Neuronal stem cell (in vitro differentiated cells): ENCODE results near the gene SMC6.

ENCODE experiments used
- DNase-seq: peaks from one replicate; pipeline ENCODE4 v3.0.0-alpha.2; 2013; ENCODE audit warnings: low spot score
- H2AFZ ChIP-seq: one replicate; pipeline ENCODE4 v1.6.1; 2013; ENCODE audit warnings: mild to moderate bottlenecking, low read length, inconsistent platforms
- H2AK5ac ChIP-seq: 2 replicates; pipeline ENCODE4 v1.6.1; 2013; ENCODE audit warnings: low read depth, mild to moderate bottlenecking, inconsistent platforms, low read length, moderate library complexity, mixed read lengths
- H2BK120ac ChIP-seq: 2 replicates; pipeline ENCODE4 v1.6.1; 2013; ENCODE audit warnings: low read depth, mild to moderate bottlenecking, inconsistent platforms, low read length, moderate library complexity, mixed read lengths
- H2BK12ac ChIP-seq: one replicate; pipeline ENCODE4 v1.6.1; 2013; ENCODE audit warnings: low read length, inconsistent platforms
- H2BK15ac ChIP-seq: 2 replicates; pipeline ENCODE4 v1.6.1; 2013; ENCODE audit warnings: mild to moderate bottlenecking, low read length, inconsistent platforms, mixed read lengths
- H2BK5ac ChIP-seq: one replicate; pipeline ENCODE4 v1.6.1; 2013; ENCODE audit warnings: inconsistent platforms, mild to moderate bottlenecking, low read length, moderate library complexity
- H3K14ac ChIP-seq: one replicate; pipeline ENCODE4 v1.6.1; 2013; ENCODE audit warnings: low read length, inconsistent platforms
- H3K18ac ChIP-seq: 2 replicates; pipeline ENCODE4 v1.6.1; 2013; ENCODE audit warnings: low read length, inconsistent platforms
- H3K23ac ChIP-seq: 2 replicates; pipeline ENCODE4 v1.6.1; 2013; ENCODE audit warnings: low read depth, mild to moderate bottlenecking, mixed read lengths, low read length, inconsistent platforms; ENCODE audit not compliant: poor library complexity
- H3K27ac ChIP-seq: replicated peaks from 3 replicates; pipeline ENCODE4 v1.5.1; 2013; ENCODE audit warnings: low read length, inconsistent platforms
- H3K27me3 ChIP-seq, 3 experiments: 2 replicates each; pipeline ENCODE4 v1.6.1; 2013; ENCODE audit warnings: low read length in 3 of 3, mild to moderate bottlenecking in 2 of 3, inconsistent platforms in 1 of 3, low read depth in 1 of 3, mixed read lengths in 1 of 3, moderate library complexity in 1 of 3; ENCODE audit not compliant: control insufficient read depth in 3 of 3, insufficient read depth in 3 of 3
- H3K36me3 ChIP-seq, 2 donors: replicated peaks in 1 of 2; 2 replicates each; pipeline ENCODE4 v1.6.1; 2013; ENCODE audit warnings: low read length in 2 of 2; ENCODE audit not compliant: control insufficient read depth in 2 of 2, insufficient read depth in 2 of 2
- H3K4ac ChIP-seq: 2 replicates; pipeline ENCODE4 v1.6.1; 2013; ENCODE audit warnings: inconsistent platforms, mild to moderate bottlenecking, low read length, moderate library complexity
- H3K4me1 ChIP-seq, 2 donors: 1 replicate in 1 of 2; 2 replicates in 1 of 2; pipeline ENCODE4 v1.6.1; 2013; ENCODE audit warnings: low read length in 2 of 2, low read depth in 1 of 2; ENCODE audit not compliant: control insufficient read depth in 2 of 2, insufficient read depth in 1 of 2
- H3K4me2 ChIP-seq: one replicate; pipeline ENCODE4 v1.6.1; 2013; ENCODE audit warnings: mild to moderate bottlenecking, low read length, inconsistent platforms; ENCODE audit not compliant: insufficient read depth, poor library complexity, severe bottlenecking
- H3K4me3 ChIP-seq, 2 donors: 2 replicates each; pipeline ENCODE4 v1.5.1; 2013; ENCODE audit warnings: low read length in 2 of 2, mild to moderate bottlenecking in 2 of 2, inconsistent platforms in 1 of 2, moderate library complexity in 1 of 2
- H3K79me1 ChIP-seq: one replicate; pipeline ENCODE4 v1.6.1; 2013; ENCODE audit warnings: low read depth, mild to moderate bottlenecking, inconsistent platforms, low read length, moderate library complexity
- H3K9ac ChIP-seq: one replicate; pipeline ENCODE4 v1.6.1; 2013; ENCODE audit warnings: mild to moderate bottlenecking, low read depth, low read length, inconsistent platforms; ENCODE audit not compliant: poor library complexity
- H3K9me3 ChIP-seq, 2 donors: replicated peaks in 1 of 2; 2 replicates each; pipeline versions ENCODE3 to v1.6.1; 2013; ENCODE audit warnings: low read length in 2 of 2, mild to moderate bottlenecking in 2 of 2, inconsistent platforms in 1 of 2, low read depth in 1 of 2, mixed read lengths in 1 of 2, moderate library complexity in 1 of 2; ENCODE audit not compliant: control insufficient read depth in 2 of 2, insufficient read depth in 1 of 2
- H4K8ac ChIP-seq: one replicate; pipeline ENCODE4 v1.6.1; 2013; ENCODE audit warnings: low read depth, mild to moderate bottlenecking, inconsistent platforms, low read length, moderate library complexity
- H4K91ac ChIP-seq: one replicate; pipeline ENCODE4 v1.6.1; 2013; ENCODE audit warnings: low read length, low read depth, mild to moderate bottlenecking, inconsistent platforms; ENCODE audit not compliant: poor library complexity
- WGBS, 2 donors: extraction: QIAGEN DNeasy Blood & Tissue Kit; methylation state at CpG; one replicate each; pipeline ENCODE4 v1.1.7; 2013; ENCODE audit warnings: missing lambda C conversion rate in 2 of 2, mixed read lengths in 1 of 2; ENCODE audit not compliant: insufficient read length in 2 of 2, insufficient replicate concordance in 1 of 2; ENCODE audit errors: extremely low coverage in 2 of 2; 5-methylcytosine and 5-hydroxymethylcytosine counted together

The SMC6 gene

GRCh38 chr2:17648581-17648980 is 105.0 kb downstream of the SMC6 start:
- no peak overlapping the region for H2BK120ac ChIP-seq
- H3K4me3 ChIP-seq: no peak overlapping the region
- no peak for DNase-seq
- no peaks in the 10 kb centered on the region for H3K9me3 ChIP-seq
- no peak overlapping the region for H3K18ac ChIP-seq
- no peak overlapping the region for H3K27ac ChIP-seq
- no peak overlapping the region for H2BK15ac ChIP-seq
- H2BK12ac ChIP-seq: no peak overlapping the region
- H2BK5ac ChIP-seq: no peak overlapping the region
- no peaks in the 10 kb centered on the region for H3K79me1 ChIP-seq
- H2AFZ ChIP-seq: no peak overlapping the region
- H3K27me3 ChIP-seq: no peaks in the 10 kb centered on the region
- H3K4me1 ChIP-seq: peaks cover 5 to 6% of the 10 kb centered on the region in 2 donors
- no peak overlapping the region for H4K8ac ChIP-seq
- H3K9ac ChIP-seq: no peak overlapping the region
- H3K4ac ChIP-seq: no peak overlapping the region
- H3K23ac ChIP-seq: no peak overlapping the region
- H3K36me3 ChIP-seq: no peaks in the 10 kb centered on the region
- no CpG with 5 or more reads among the region's 1 CpG for WGBS, 2 donors
- no peak overlapping the region for H4K91ac ChIP-seq
- H3K14ac ChIP-seq: no peak overlapping the region
- H3K4me2 ChIP-seq: no peak overlapping the region
- H2AK5ac ChIP-seq: no peak overlapping the region

DNA sequence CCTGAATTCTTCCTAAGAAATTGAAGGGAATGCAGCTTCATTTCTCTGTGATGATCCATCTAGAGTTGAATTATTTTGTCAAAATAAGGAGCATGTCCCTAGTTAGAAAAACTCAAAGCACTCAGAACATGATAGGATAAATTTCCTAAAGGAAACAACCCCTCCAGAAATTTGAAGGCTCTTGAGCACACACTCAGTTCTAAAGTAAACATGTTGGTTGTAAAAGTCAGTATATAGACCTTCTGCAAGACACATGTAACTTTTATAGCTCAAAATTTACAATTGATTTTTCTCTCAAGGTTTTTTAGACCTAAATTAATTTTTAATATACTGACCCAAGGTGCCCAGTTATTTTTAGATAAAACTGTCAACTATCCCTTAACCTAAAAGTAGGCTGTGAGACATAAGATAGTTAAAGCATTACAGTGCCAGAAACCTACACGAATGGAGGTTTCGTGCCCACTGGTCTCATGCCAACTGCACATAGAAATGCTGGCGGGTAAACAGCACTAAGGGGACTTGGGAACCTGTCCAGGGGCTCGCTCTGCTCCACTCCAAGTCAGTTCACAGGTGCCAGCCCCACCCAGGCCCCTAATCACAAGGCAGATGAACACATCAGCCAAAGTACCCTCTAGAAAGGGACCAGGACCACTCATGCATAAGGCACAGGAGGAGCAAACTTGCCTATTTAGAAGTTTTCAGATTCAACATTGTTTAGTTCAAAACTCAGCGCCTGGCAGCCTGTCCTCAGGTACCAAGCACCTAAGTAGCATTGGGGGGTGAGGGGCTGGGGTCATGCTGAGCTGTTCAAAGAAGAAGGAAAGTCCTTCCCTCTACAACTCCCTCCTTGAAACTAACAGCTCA is 106.5 kb downstream of the SMC6 start:
- H2BK15ac ChIP-seq: no peak overlapping the region
- H3K4me2 ChIP-seq: no peak overlapping the region
- H3K4me3 ChIP-seq: no peak overlapping the region
- H3K9me3 ChIP-seq: no peaks in the 10 kb centered on the region
- no peak overlapping the region for H3K14ac ChIP-seq
- no peak overlapping the region for H2BK120ac ChIP-seq
- H3K27ac ChIP-seq: no peak overlapping the region
- no peak overlapping the region for H3K23ac ChIP-seq
- DNase-seq: no peak
- no peak overlapping the region for H2BK12ac ChIP-seq
- no peak overlapping the region for H3K4ac ChIP-seq
- H3K36me3 ChIP-seq: no peaks in the 10 kb centered on the region
- H2BK5ac ChIP-seq: no peak overlapping the region
- no peak overlapping the region for H3K9ac ChIP-seq
- H3K27me3 ChIP-seq: no peaks in the 10 kb centered on the region
- H2AK5ac ChIP-seq: no peak overlapping the region
- no peak overlapping the region for H3K18ac ChIP-seq
- H2AFZ ChIP-seq: no peak overlapping the region
- H4K8ac ChIP-seq: no peak overlapping the region
- H4K91ac ChIP-seq: no peak overlapping the region
- WGBS, 2 donors: no CpG with 5 or more reads among the region's 5 CpGs
- H3K79me1 ChIP-seq: no peaks in the 10 kb centered on the region
- peaks cover 0 to 2% of the 10 kb centered on the region in 2 donors for H3K4me1 ChIP-seq

DNA sequence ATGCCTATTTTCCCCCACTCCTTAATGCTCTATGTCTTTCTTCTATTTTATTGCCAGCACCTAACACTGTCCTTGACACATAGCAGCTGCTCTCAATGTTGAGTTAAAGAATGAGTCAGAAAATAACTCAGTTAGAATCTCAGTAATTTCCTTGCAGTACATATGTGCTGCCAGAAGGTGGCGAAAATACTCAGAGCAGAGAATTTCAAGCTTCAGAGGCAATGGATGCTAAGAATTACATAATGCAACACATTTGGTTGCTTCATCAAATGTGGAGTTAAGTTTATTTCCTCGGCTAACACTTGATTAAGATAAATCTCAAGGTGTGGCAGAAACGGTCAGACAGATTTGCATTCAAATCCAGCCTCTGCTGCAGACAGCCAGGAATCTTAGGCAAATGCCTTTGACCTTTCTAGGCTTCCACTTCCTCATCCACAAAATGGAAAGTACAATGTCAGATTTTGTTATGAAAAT is 107.5 kb downstream of the SMC6 start:
- Histone ChIP-seq H3K79me1 (no peaks in the 10 kb centered on the region), H3K9me3 (no peaks in the 10 kb centered on the region), H3K4ac (no peak overlapping the region), H3K36me3 (no peaks in the 10 kb centered on the region), H2AK5ac (no peak overlapping the region), H3K27me3 (no peaks in the 10 kb centered on the region), H2AFZ (peak overlapping the region; percentile 58), H2BK15ac (no peak overlapping the region), H4K91ac (no peak overlapping the region), H3K9ac (no peak overlapping the region), H2BK120ac (no peak overlapping the region), H3K18ac (no peak overlapping the region), H3K4me2 (no peak overlapping the region), H3K4me1 (peaks cover 0 to 2% of the 10 kb centered on the region in 2 donors), H2BK5ac (no peak overlapping the region), H3K23ac (no peak overlapping the region), H3K27ac (no peak overlapping the region), H3K14ac (no peak overlapping the region), H4K8ac (no peak overlapping the region), H2BK12ac (no peak overlapping the region), H3K4me3 (no peak overlapping the region)
- peak; percentile 38 for DNase-seq
- WGBS, 2 donors: no CpG with 5 or more reads among the region's 3 CpGs

DNA sequence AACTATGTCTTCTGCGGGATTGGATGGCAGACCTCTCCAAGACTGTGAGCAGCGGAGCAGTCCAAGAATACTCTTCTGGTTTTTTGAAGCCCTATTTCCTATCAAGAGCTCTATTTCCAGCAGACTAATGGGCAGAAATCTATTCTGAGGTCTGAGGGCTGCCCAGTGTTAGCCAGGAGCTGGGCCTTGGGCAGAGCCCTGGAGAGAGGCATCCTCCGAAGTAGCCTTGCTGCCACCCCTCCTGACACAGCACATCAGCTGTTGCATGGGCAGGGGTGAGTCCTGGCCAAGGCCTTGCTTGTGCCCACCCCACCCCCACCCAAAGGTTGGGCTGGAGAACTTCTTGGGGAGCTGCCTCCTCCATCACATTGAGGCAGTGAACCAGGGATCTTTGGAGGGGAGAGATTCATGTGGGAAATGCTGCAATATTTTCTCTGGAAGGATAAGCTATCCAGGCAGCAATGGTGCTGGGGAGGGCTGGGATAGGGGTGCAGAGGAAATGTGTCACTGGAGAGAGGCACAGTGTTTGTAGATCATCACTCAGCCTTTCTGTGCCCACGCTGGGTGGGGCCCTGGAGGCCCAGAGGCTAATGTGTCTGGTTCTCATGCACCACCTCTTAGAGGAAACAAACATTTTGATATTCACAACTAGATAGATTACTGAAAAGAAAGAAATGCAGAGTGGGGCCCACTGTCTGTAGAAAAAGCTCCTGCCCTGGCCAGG is 108.5 kb downstream of the SMC6 start:
- Histone ChIP-seq H3K14ac (no peak overlapping the region), H3K4ac (no peak overlapping the region), H3K79me1 (no peaks in the 10 kb centered on the region), H3K23ac (no peak overlapping the region), H2BK12ac (no peak overlapping the region), H2AFZ (no peak overlapping the region), H2BK120ac (no peak overlapping the region), H4K91ac (no peak overlapping the region), H3K36me3 (no peaks in the 10 kb centered on the region), H3K4me2 (no peak overlapping the region), H4K8ac (no peak overlapping the region), H3K27me3 (no peaks in the 10 kb centered on the region), H3K4me1 (peaks cover 0 to 2% of the 10 kb centered on the region in 2 donors), H2AK5ac (peak overlapping the region; percentile 5), H3K9me3 (no peaks in the 10 kb centered on the region), H3K18ac (peak overlapping the region; percentile 4), H3K9ac (no peak overlapping the region), H2BK5ac (no peak overlapping the region), H2BK15ac (no peak overlapping the region), H3K4me3 (no peak overlapping the region), H3K27ac (no peak overlapping the region)
- DNase-seq: no peak
- no CpG with 5 or more reads among the region's 4 CpGs for WGBS, 2 donors
